K562 treated with DMSO at 1 percent for 24 hours (cell line): ENCODE measurements around the gene RPL39. TPM values are rescaled to one million over a fixed set of nuclear protein-coding genes. Genes with fewer than 3 reads are reported as not detected.

Experiments
- total RNA-seq: library from RNA; unstranded; fragments of 300-600 nt; gene quantifications from 2 replicates; pipeline ENCODE4 v1.2.3, GENCODE V29; 2022; ENCODE audit warnings: low read depth; ENCODE audit not compliant: insufficient read depth

RPL39 gene
- total RNA-seq, result 3,545 and 3,652 TPM in 2 replicates

DNA sequence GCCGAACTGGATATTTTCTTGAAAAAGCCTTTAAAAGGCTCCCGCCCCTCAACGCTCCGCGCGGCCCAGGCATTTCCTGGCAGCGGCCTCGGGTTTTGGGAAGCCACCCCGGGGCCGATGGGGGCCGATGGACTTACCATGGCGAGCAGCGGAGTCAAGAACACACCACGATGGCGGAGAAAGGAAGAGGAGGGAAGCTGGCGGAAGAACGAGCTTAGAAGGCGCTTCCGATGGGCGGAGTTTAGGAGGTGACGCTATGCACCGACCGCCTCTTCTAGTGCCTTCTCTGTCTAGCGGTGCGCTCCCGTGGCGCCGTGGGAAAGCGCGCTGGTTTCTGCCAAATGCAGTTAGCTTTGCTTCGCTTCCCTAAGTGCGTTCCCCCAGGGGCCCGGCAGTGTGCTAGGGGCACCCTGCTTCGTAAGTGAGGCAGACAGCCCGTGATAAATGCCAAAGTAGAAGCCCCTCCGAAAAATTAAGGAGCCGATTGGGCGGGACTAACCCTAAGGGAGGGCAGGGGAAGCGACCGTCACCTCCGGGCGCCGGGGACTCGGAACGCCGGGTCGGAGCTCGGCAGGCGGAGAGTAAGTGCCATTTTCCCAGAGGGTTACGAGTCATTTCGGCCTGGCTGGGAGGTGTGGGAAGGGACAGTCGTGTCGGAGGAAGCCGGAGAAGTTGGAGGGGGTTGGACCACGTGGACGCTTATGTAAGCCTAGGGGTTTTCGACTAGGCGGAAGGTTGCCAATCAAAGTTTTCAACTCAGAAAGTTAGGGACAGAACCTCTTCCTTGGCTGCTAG lies at the start of gene RPL39:
Gene RPL39, minus strand, starts transcription at position 194 of the 795 bp plus-strand sequence. Its CDS starts 54 bp downstream, at position 140.

GRCh38 chrX:119757979-119758730 lies 33.3 kb downstream of the RPL39 start, which contains the start of gene SOWAHD:
TSS of gene SOWAHD (plus strand) at chrX:119758588. CDS start at chrX:119758668, 80 bp downstream.

Other genes starting within 250 kb of the RPL39 start
- 30.2 and 33.8 TPM in 2 replicates for gene STEEP1, start 226.2 kb downstream of the RPL39 start, total RNA-seq
- 61.8 and 64.0 TPM in 2 replicates for gene UBE2A, start 217.1 kb downstream of the RPL39 start, total RNA-seq
- 11.1 and 12.5 TPM in 2 replicates for gene NKRF, start 185.2 kb downstream of the RPL39 start, total RNA-seq
- 66.1 and 67.7 TPM in 2 replicates for gene SEPTIN6, start 98.5 kb downstream of the RPL39 start, total RNA-seq
- gene SOWAHD, start 33.0 kb downstream of the RPL39 start, total RNA-seq, result 0.59 and 0.89 TPM in 2 replicates
- gene UPF3B, start 61.3 kb upstream of the RPL39 start, total RNA-seq, result 28.2 and 32.4 TPM in 2 replicates
- gene RNF113A, start 80.1 kb upstream of the RPL39 start, total RNA-seq, result 56.5 and 57.4 TPM in 2 replicates
- 87.3 and 91.6 TPM in 2 replicates for gene NDUFA1, start 80.2 kb upstream of the RPL39 start, total RNA-seq
- not detected in 2 replicates for gene AKAP14, start 104.3 kb upstream of the RPL39 start, total RNA-seq
- gene NKAP, start 152.1 kb upstream of the RPL39 start, total RNA-seq, result 12.5 and 12.9 TPM in 2 replicates